ENCODE results near the gene KCNF1.

DNA sequence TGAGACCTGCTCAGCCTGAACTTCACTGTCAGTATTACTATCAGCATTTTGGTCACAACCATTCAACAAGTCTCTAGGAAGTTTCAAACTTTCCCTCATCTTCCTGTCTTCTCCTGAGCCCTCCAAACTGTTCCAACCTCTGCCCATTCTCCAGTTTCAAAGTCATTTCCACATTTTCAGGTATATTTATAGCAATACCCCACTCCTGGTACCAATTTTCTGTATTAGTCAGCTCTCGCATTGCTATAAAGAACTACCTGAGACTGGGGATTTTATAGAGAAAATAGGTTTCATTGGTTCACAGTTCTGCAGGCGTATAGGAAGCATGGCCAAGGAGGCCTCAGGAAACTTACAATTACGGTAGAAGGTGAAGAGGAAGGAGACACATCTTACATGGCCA lies 27.3 kb downstream of the KCNF1 start:
- TF ChIP-seq CTCF (IDR thresholded peaks at IDR 0.05) (no peak), POLR2AphosphoS5 (IDR thresholded peaks at IDR 0.05) (no peak), POLR2A (IDR thresholded peaks at IDR 0.05; ENCODE audit: low read depth) (no peak)
